Uterus (tissue), 4 donors: ENCODE data around the gene CASTOR1. TPM values are rescaled to one million over a fixed set of nuclear protein-coding genes. Genes with fewer than 3 reads are reported as not detected.

Source experiments
- DNase-seq, 2 donors: peaks; one replicate each; pipeline ENCODE4 v3.0.0-alpha.2; 2019 to 2020
- H3K27ac ChIP-seq, 2 donors: fragments of 200-600 bp; sonication (generic); 1 replicate in 1 of 2; 2 replicates in 1 of 2; pipeline ENCODE4 v1.5.1; 2016 to 2018
- H3K27me3 ChIP-seq, 2 donors: fragments of 200-600 bp; sonication (generic); one replicate each; pipeline ENCODE4 v1.5.1; 2018 to 2019; ENCODE audit warnings: control low read depth in 1 of 2
- H3K36me3 ChIP-seq, 2 donors: fragments of 200-600 bp; sonication (generic); one replicate each; pipeline ENCODE4 v1.5.1; 2019; ENCODE audit warnings: control low read depth in 1 of 2
- H3K4me1 ChIP-seq, 2 donors: fragments of 200-600 bp; sonication (generic); one replicate each; pipeline ENCODE4 v1.5.1; 2018 to 2019; ENCODE audit warnings: control low read depth in 1 of 2
- H3K4me3 ChIP-seq, 2 donors: fragments of 200-600 bp; sonication (generic); 1 replicate in 1 of 2; 2 replicates in 1 of 2; pipeline ENCODE4 v1.5.1; 2018 to 2019; ENCODE audit warnings: mild to moderate bottlenecking in 1 of 2
- H3K9me3 ChIP-seq, 2 donors: fragments of 200-600 bp; sonication (generic); one replicate each; pipeline ENCODE4 v1.5.1; 2019; ENCODE audit warnings: control low read depth in 1 of 2
- POLR2A ChIP-seq, 2 donors: fragments of 450-650 bp; IDR thresholded peaks; one replicate each; pipeline ENCODE4 v1.6.1; 2016; ENCODE audit warnings: antibody characterized with exemption in 2 of 2, mild to moderate bottlenecking in 1 of 2, moderate library complexity in 1 of 2
- intact Hi-C: fragments of 100-400 bp; cut with DNase I; formaldehyde crosslinking; loops from one replicate; pipeline ENCODE4 v1.15.1; 2023; ENCODE audit warnings: low total_unique reads
- total RNA-seq, 4 donors: library from RNA; depleted of rRNA in 3 of 4; stranded (reverse); fragments of >200 nt in 3 of 4; gene quantifications; one replicate each; pipeline versions ENCODE4 v1.1.0 to v1.2.4, GENCODE V29; 2014 to 2023
- TF ChIP-seq, protein P1 (sequence below), 4 experiments: fragments of 200-600 bp in 2 of 4; fragments of 450-650 bp in 2 of 4; sonication (generic) in 2 of 4; IDR thresholded peaks; one replicate each; pipeline ENCODE4 v1.5.1; 2016 to 2019; ENCODE audit warnings: antibody characterized with exemption in 4 of 4, mild to moderate bottlenecking in 2 of 4, moderate library complexity in 1 of 4
- donor health status: DM: yes; HTN: yes; CAD: no.

The CASTOR1 gene
- total RNA-seq, 4 donors from 2014 or later: 15.8 to 67.1 (median 27.7) TPM

- H3K4me3 ChIP-seq: no peak overlapping the region
- no peak overlapping the region for H3K27ac ChIP-seq
- DNase-seq: no peak
- no peaks in the 10 kb centered on the region for H3K9me3 ChIP-seq
- intact Hi-C loops: no loop called here
- no peaks in the 10 kb centered on the region for H3K36me3 ChIP-seq
- TF ChIP-seq POLR2A (IDR thresholded peaks at IDR 0.05): no peak
- TF ChIP-seq, protein P1, sequence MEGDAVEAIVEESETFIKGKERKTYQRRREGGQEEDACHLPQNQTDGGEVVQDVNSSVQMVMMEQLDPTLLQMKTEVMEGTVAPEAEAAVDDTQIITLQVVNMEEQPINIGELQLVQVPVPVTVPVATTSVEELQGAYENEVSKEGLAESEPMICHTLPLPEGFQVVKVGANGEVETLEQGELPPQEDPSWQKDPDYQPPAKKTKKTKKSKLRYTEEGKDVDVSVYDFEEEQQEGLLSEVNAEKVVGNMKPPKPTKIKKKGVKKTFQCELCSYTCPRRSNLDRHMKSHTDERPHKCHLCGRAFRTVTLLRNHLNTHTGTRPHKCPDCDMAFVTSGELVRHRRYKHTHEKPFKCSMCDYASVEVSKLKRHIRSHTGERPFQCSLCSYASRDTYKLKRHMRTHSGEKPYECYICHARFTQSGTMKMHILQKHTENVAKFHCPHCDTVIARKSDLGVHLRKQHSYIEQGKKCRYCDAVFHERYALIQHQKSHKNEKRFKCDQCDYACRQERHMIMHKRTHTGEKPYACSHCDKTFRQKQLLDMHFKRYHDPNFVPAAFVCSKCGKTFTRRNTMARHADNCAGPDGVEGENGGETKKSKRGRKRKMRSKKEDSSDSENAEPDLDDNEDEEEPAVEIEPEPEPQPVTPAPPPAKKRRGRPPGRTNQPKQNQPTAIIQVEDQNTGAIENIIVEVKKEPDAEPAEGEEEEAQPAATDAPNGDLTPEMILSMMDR (IDR thresholded peaks at IDR 0.05): no peak
- no peaks in the 10 kb centered on the region for H3K27me3 ChIP-seq
- no peaks in the 10 kb centered on the region for H3K4me1 ChIP-seq
Observed at GRCh38 chr22:30274437-30274812, 14.9 kb downstream of the CASTOR1 start.

GRCh38 chr22:30273711-30274436 lies 15.4 kb downstream of the CASTOR1 start:
- TF ChIP-seq, protein P1 (IDR thresholded peaks at IDR 0.05): no peak
- no peak for TF ChIP-seq POLR2A (IDR thresholded peaks at IDR 0.05)
- Histone ChIP-seq H3K4me1 (no peaks in the 10 kb centered on the region), H3K27ac (no peak overlapping the region), H3K27me3 (no peaks in the 10 kb centered on the region), H3K4me3 (no peak overlapping the region), H3K36me3 (no peaks in the 10 kb centered on the region), H3K9me3 (no peaks in the 10 kb centered on the region)
- intact Hi-C loops: no loop called here
- DNase-seq: no peak

DNA sequence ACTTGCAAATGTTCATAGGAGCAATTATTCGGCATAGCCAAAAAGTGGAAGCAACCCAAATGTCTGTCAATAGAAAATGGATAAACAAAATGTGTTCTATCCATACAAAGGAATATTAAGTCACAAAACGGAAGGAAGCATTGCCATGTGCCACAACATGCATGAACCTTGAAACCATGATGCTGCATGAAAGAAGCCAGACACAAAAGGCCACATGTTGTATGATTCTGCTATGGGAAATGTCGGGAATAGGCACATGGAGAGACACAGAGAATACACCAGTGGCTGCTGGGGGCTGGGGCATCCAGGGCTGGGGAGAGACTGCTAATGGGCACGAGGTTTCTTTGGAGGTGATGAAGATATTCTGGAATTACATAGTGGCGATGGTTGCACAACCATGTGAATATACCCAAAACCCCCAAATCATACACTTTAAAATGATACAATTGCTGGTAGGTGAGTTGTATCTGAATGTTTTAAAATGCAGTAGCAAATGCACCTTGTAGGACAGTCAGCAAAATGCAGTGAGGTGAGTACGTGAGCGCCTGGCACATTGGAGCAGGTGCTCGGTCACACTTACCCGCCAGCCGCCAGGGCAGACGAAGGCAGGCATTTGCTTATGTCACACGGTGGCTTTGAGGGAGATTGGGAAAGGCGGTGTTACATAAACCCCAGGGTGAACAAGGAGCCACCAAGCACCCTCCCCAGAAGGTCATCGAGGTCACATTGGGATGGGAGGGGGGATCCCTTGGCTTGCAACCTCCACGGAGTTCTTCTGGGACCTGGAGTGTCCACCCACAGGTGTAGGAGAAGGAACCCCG lies 16.3 kb downstream of the CASTOR1 start:
- no peaks in the 10 kb centered on the region for H3K9me3 ChIP-seq
- no peaks in the 10 kb centered on the region for H3K4me1 ChIP-seq
- H3K27ac ChIP-seq: no peak overlapping the region
- no peak for DNase-seq
- no peaks in the 10 kb centered on the region for H3K27me3 ChIP-seq
- intact Hi-C loops: no loop called here
- no peak overlapping the region for H3K4me3 ChIP-seq
- no peaks in the 10 kb centered on the region for H3K36me3 ChIP-seq
- TF ChIP-seq, protein P1 (IDR thresholded peaks at IDR 0.05): no peak
- no peak for TF ChIP-seq POLR2A (IDR thresholded peaks at IDR 0.05)

DNA sequence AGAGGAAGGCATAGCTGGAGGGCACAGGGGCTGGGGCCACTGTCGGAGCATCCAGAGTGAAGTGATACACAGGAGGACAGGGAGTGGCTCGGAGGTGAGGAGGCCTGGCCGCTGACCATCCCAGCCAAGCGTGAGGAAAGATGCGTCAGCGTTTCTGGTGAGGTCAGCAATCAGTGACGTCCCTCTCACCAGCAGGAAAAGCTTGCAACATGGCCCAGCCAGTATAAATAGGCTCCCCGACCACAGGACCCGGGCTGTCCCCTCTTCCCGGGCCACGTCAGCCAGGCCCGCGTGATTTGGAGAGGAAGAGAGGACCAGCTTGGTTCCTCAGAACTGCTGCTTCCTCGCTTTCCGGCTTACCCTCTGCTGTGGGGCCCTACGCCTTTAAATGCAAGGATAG lies 18.5 kb downstream of the CASTOR1 start:
- TF ChIP-seq, protein P1 (IDR thresholded peaks at IDR 0.05): no peak
- TF ChIP-seq POLR2A (IDR thresholded peaks at IDR 0.05): no peak
- no peak overlapping the region for H3K27ac ChIP-seq
- intact Hi-C loops: no loop called here
- no peak overlapping the region for H3K4me3 ChIP-seq
- no peaks in the 10 kb centered on the region for H3K4me1 ChIP-seq
- H3K27me3 ChIP-seq: no peaks in the 10 kb centered on the region
- H3K36me3 ChIP-seq: no peaks in the 10 kb centered on the region
- H3K9me3 ChIP-seq: no peaks in the 10 kb centered on the region
- DNase-seq: no peak

GRCh38 chr22:30268331-30268730 lies 21.0 kb downstream of the CASTOR1 start:
- no peaks in the 10 kb centered on the region for H3K36me3 ChIP-seq
- intact Hi-C loops: no loop called here
- no peak for TF ChIP-seq POLR2A (IDR thresholded peaks at IDR 0.05)
- TF ChIP-seq, protein P1 (IDR thresholded peaks at IDR 0.05): no peak
- no peaks in the 10 kb centered on the region for H3K27me3 ChIP-seq
- DNase-seq: no peak
- no peak overlapping the region for H3K4me3 ChIP-seq
- no peak overlapping the region for H3K27ac ChIP-seq
- no peaks in the 10 kb centered on the region for H3K9me3 ChIP-seq
- H3K4me1 ChIP-seq: peaks cover 0 to under 1% of the 10 kb centered on the region in 2 donors
